ENCODE results near the gene PKN1. TPM values are rescaled to one million over a fixed set of nuclear protein-coding genes. Genes with fewer than 3 reads are reported as not detected.
A peak's percentile ranks its signal among the peaks of the same experiment; 100 is the strongest.

The PKN1 gene
- total and polyA plus RNA-seq, 9 of the 15 experiments (the other 6 are each of a cell fraction or from before 2014, with no cell fraction given): 0.30 to 228 (median 77.5) TPM

DNA sequence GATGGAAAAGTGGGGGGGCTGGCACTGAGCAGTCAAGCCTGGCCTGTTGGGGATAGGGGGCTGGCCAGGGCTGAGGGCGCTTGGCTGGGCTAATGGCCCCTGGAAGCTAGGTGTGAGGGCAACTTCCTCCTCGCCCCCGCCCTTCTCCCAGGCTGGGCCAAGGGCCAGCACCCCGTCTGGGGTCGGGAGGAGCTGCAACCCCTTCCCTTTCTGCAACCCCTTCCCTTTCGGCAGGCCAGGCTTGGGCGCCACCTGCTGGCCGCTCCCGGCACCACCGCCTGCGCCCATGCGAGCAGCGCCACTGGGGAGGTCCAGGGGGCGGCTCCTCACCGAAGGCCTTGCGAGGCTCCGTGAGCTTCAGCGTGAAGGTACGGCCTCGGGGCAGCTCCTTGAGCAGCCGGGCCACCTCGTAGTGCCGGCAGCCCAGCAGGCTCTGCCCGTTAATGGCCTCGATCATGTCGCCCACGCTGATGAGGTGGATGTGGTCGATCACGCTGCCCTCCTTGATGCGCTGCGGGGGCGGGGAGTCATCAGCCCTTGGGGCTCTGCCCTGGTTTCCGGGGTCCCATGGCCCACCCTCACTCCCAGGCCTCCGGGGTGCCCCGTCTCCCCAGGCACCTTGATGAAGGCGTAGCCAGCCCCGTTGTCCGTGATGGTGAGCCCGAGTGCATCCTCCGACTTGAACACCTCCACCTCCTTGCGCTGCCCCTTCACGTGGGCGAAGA lies 47.0 kb downstream of the PKN1 start (continued):
- TF ChIP-seq, protein P1, sequence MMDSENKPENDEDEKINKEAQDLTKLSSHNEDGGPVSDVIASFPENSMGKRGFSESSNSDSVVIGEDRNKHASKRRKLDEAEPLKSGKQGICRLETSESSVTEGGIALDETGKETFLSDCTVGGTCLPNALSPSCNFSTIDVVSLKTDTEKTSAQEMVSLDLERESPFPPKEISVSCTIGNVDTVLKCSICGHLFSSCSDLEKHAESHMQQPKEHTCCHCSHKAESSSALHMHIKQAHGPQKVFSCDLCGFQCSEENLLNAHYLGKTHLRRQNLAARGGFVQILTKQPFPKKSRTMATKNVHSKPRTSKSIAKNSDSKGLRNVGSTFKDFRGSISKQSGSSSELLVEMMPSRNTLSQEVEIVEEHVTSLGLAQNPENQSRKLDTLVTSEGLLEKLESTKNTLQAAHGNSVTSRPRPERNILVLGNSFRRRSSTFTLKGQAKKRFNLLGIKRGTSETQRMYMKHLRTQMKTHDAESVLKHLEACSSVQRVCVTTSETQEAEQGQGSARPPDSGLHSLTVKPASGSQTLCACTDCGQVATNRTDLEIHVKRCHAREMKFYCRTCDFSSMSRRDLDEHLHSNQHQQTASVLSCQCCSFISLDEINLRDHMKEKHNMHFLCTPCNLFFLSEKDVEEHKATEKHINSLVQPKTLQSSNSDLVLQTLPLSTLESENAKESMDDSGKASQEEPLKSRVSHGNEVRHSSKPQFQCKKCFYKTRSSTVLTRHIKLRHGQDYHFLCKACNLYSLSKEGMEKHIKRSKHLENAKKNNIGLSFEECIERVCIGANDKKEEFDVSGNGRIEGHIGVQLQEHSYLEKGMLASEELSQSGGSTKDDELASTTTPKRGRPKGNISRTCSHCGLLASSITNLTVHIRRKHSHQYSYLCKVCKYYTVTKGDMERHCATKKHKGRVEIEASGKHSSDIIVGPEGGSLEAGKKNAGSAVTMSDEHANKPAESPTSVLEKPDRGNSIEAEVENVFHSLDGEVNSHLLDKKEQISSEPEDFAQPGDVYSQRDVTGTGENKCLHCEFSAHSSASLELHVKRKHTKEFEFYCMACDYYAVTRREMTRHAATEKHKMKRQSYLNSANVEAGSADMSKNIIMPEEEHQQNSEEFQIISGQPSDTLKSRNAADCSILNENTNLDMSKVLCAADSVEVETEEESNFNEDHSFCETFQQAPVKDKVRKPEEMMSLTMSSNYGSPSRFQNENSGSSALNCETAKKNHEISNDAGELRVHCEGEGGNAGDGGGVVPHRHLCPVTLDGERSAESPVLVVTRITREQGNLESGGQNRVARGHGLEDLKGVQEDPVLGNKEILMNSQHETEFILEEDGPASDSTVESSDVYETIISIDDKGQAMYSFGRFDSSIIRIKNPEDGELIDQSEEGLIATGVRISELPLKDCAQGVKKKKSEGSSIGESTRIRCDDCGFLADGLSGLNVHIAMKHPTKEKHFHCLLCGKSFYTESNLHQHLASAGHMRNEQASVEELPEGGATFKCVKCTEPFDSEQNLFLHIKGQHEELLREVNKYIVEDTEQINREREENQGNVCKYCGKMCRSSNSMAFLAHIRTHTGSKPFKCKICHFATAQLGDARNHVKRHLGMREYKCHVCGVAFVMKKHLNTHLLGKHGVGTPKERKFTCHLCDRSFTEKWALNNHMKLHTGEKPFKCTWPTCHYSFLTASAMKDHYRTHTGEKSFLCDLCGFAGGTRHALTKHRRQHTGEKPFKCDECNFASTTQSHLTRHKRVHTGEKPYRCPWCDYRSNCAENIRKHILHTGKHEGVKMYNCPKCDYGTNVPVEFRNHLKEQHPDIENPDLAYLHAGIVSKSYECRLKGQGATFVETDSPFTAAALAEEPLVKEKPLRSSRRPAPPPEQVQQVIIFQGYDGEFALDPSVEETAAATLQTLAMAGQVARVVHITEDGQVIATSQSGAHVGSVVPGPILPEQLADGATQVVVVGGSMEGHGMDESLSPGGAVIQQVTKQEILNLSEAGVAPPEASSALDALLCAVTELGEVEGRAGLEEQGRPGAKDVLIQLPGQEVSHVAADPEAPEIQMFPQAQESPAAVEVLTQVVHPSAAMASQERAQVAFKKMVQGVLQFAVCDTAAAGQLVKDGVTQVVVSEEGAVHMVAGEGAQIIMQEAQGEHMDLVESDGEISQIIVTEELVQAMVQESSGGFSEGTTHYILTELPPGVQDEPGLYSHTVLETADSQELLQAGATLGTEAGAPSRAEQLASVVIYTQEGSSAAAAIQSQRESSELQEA (IDR thresholded peaks at IDR 0.05; ENCODE audit: low read depth): no peak
- no peak for TF ChIP-seq FUS (optimal IDR thresholded peaks at IDR 0.05; ENCODE audit: low read depth, low read length)
- TF ChIP-seq ZNF586 (CRISPR knock-in tag; conservative IDR thresholded peaks at IDR 0.05): no peak
- TF ChIP-seq, protein P2, sequence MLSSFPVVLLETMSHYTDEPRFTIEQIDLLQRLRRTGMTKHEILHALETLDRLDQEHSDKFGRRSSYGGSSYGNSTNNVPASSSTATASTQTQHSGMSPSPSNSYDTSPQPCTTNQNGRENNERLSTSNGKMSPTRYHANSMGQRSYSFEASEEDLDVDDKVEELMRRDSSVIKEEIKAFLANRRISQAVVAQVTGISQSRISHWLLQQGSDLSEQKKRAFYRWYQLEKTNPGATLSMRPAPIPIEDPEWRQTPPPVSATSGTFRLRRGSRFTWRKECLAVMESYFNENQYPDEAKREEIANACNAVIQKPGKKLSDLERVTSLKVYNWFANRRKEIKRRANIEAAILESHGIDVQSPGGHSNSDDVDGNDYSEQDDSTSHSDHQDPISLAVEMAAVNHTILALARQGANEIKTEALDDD (IDR thresholded peaks at IDR 0.05): no peak
- no peak for TF ChIP-seq HDAC1 (IDR thresholded peaks at IDR 0.05)
- no peak for TF ChIP-seq ESRRA (IDR thresholded peaks at IDR 0.05; ENCODE audit: borderline replicate concordance, low read depth)
- no peak for TF ChIP-seq BRD9 (IDR thresholded peaks at IDR 0.05; ENCODE audit: low read depth, partially characterized antibody)
- TF ChIP-seq, protein P3, sequence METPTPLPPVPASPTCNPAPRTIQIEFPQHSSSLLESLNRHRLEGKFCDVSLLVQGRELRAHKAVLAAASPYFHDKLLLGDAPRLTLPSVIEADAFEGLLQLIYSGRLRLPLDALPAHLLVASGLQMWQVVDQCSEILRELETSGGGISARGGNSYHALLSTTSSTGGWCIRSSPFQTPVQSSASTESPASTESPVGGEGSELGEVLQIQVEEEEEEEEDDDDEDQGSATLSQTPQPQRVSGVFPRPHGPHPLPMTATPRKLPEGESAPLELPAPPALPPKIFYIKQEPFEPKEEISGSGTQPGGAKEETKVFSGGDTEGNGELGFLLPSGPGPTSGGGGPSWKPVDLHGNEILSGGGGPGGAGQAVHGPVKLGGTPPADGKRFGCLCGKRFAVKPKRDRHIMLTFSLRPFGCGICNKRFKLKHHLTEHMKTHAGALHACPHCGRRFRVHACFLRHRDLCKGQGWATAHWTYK (CRISPR knock-in tag; IDR thresholded peaks at IDR 0.05): 0 out of 2 replicates have a peak, but pooled peaks have one; percentile 57
- TF ChIP-seq, protein P4, sequence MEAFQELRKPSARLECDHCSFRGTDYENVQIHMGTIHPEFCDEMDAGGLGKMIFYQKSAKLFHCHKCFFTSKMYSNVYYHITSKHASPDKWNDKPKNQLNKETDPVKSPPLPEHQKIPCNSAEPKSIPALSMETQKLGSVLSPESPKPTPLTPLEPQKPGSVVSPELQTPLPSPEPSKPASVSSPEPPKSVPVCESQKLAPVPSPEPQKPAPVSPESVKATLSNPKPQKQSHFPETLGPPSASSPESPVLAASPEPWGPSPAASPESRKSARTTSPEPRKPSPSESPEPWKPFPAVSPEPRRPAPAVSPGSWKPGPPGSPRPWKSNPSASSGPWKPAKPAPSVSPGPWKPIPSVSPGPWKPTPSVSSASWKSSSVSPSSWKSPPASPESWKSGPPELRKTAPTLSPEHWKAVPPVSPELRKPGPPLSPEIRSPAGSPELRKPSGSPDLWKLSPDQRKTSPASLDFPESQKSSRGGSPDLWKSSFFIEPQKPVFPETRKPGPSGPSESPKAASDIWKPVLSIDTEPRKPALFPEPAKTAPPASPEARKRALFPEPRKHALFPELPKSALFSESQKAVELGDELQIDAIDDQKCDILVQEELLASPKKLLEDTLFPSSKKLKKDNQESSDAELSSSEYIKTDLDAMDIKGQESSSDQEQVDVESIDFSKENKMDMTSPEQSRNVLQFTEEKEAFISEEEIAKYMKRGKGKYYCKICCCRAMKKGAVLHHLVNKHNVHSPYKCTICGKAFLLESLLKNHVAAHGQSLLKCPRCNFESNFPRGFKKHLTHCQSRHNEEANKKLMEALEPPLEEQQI (IDR thresholded peaks at IDR 0.05): no peak
- TF ChIP-seq, protein P5, sequence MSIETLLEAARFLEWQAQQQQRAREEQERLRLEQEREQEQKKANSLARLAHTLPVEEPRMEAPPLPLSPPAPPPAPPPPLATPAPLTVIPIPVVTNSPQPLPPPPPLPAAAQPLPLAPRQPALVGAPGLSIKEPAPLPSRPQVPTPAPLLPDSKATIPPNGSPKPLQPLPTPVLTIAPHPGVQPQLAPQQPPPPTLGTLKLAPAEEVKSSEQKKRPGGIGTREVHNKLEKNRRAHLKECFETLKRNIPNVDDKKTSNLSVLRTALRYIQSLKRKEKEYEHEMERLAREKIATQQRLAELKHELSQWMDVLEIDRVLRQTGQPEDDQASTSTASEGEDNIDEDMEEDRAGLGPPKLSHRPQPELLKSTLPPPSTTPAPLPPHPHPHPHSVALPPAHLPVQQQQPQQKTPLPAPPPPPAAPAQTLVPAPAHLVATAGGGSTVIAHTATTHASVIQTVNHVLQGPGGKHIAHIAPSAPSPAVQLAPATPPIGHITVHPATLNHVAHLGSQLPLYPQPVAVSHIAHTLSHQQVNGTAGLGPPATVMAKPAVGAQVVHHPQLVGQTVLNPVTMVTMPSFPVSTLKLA (conservative IDR thresholded peaks at IDR 0.05): 0 out of 4 replicates have a peak, but pooled peaks of 1 of the 2 experiments have one; percentile 27
